Spinal cord (tissue), 10 donors: Measurements from ENCODE around the gene PKD1L1. TPM values are rescaled to one million over a fixed set of nuclear protein-coding genes. Genes with fewer than 3 reads are reported as not detected.

Source experiments
- DNase-seq, 6 donors: peaks; one replicate each; pipeline versions ENCODE4 v3.0.0 to v3.0.0-alpha.2; 2013 to 2015; ENCODE audit warnings: low spot score in 6 of 6, low read depth in 4 of 6
- H3K27ac ChIP-seq: one replicate; pipeline ENCODE4 v1.5.1; 2013; ENCODE audit warnings: low read depth, low read length, control low read depth
- H3K27me3 ChIP-seq: one replicate; pipeline ENCODE4 v1.6.1; 2013; ENCODE audit warnings: low read length; ENCODE audit not compliant: control insufficient read depth, insufficient read depth
- H3K36me3 ChIP-seq: one replicate; pipeline ENCODE4 v1.6.1; 2013; ENCODE audit warnings: low read length; ENCODE audit not compliant: control insufficient read depth, insufficient read depth
- H3K4me1 ChIP-seq: one replicate; pipeline ENCODE4 v1.6.1; 2013; ENCODE audit warnings: low read length; ENCODE audit not compliant: control insufficient read depth, insufficient read depth
- H3K4me3 ChIP-seq: one replicate; pipeline ENCODE4 v1.5.1; 2013; ENCODE audit warnings: low read depth, low read length, control low read depth
- H3K9me3 ChIP-seq: one replicate; pipeline ENCODE4 v1.6.1; 2013; ENCODE audit warnings: low read length; ENCODE audit not compliant: control insufficient read depth, insufficient read depth
- WGBS: methylation state at CpG from one replicate; pipeline ENCODE4 v1.1.5; 2013; ENCODE audit warnings: missing lambda C conversion rate; ENCODE audit not compliant: insufficient coverage; 5-methylcytosine and 5-hydroxymethylcytosine counted together
- polyA plus RNA-seq, 2 donors: library from polyadenylated mRNA; unstranded; fragments of 120-200 nt; gene quantifications; one replicate each; pipeline ENCODE4 v1.2.1, GENCODE V29; 2013; ENCODE audit not compliant: insufficient read length in 2 of 2
- total RNA-seq, 2 donors: library from RNA; depleted of rRNA in 1 of 2; stranded (reverse); fragments of 120-200 nt in 1 of 2; fragments of >200 nt in 1 of 2; gene quantifications; one replicate each; pipeline versions ENCODE4 v1.2.3 to v1.2.4, GENCODE V29; 2013 to 2014
- donor health status: healthy.

PKD1L1 gene
- total and polyA plus RNA-seq, 4 donors = 0.44 to 1.4 (median 1.1) TPM

DNA sequence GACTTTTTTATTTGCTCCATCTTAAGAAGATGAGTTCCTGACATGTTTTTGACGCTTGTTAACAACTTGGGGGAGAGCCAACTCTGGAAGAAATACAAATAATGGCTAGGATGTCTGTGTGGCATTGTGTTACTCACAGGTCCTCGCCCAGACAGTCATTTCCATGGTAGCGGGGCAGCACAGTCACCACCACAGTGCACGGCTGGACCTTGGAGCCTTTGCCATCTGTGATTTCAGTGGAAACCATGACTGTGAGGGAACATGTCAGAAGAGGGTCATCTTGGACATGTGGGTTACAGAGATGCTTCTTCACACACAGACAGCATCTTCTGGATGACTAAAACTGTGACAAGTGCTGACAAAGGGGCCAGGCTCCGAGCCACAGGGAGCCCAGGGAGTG, 74.5 kb downstream of the PKD1L1 start:
- no peak overlapping the region for H3K27ac ChIP-seq
- 96% methylated on average over 4 of the region's 5 CpGs for WGBS
- DNase-seq = no peak
- H3K27me3 ChIP-seq = no peaks in the 10 kb centered on the region
- H3K4me3 ChIP-seq = no peak overlapping the region
- H3K36me3 ChIP-seq = no peaks in the 10 kb centered on the region
- no peaks in the 10 kb centered on the region for H3K9me3 ChIP-seq
- H3K4me1 ChIP-seq = no peaks in the 10 kb centered on the region

DNA sequence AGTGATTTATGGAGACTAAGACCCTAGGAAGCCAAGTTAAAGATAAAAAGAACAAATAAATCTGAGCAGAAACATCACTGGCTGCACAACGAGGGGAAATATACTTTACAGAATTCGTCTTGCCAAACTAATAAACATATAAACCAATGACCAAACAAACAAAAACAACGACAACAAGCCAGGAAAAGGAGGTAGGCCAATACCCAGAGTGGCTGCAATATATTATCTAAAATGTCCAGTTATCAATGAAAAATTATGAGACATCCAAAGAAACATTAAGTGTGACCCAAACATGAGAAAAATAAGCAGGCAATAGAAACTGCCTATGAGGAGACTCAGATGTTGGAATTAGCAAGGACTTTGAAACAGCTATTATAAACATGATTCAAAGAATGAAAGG, 81.0 kb downstream of the PKD1L1 start:
- WGBS = no CpG with 5 or more reads among the region's 3 CpGs
- Histone ChIP-seq H3K4me1 (no peaks in the 10 kb centered on the region), H3K9me3 (no peaks in the 10 kb centered on the region), H3K36me3 (no peaks in the 10 kb centered on the region), H3K27me3 (no peaks in the 10 kb centered on the region), H3K4me3 (no peak overlapping the region), H3K27ac (no peak overlapping the region)
- no peak for DNase-seq

GRCh38 chr7:47866120-47866519, 82.1 kb downstream of the PKD1L1 start:
- Histone ChIP-seq H3K9me3 (no peaks in the 10 kb centered on the region), H3K27ac (no peak overlapping the region), H3K36me3 (no peaks in the 10 kb centered on the region), H3K4me3 (no peak overlapping the region), H3K4me1 (no peaks in the 10 kb centered on the region), H3K27me3 (no peaks in the 10 kb centered on the region)
- no peak for DNase-seq
- 92% methylated on average over 2 of the region's 3 CpGs for WGBS

GRCh38 chr7:47852330-47853245, 95.7 kb downstream of the PKD1L1 start:
- no peaks in the 10 kb centered on the region for H3K36me3 ChIP-seq
- no peaks in the 10 kb centered on the region for H3K27me3 ChIP-seq
- 77% methylated on average over 3 of the region's 9 CpGs for WGBS
- H3K27ac ChIP-seq = no peak overlapping the region
- H3K4me1 ChIP-seq = no peaks in the 10 kb centered on the region
- no peak overlapping the region for H3K4me3 ChIP-seq
- H3K9me3 ChIP-seq = no peaks in the 10 kb centered on the region
- DNase-seq = no peak

DNA sequence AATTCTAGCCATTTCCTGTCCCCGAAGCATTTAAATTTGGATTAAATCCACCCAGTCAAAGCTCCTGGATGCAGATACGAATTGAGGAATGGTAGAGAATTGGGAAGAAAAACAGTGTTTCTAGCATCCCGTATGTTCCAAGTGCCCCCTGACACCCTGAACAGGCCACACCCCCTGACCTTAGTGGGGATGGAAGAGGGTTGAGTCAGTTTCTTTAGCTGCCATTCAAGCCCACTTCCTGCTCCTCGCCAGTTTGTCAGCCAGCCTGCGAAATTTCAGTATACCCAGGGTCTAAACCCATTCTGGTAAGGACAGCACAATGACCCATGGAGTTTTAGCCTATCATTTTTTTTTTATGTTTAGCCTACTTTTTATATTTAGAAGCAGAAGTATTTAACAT, 101.1 kb downstream of the PKD1L1 start:
- Histone ChIP-seq H3K4me3 (no peak overlapping the region), H3K27me3 (no peaks in the 10 kb centered on the region), H3K4me1 (no peaks in the 10 kb centered on the region), H3K27ac (no peak overlapping the region), H3K36me3 (no peaks in the 10 kb centered on the region), H3K9me3 (no peaks in the 10 kb centered on the region)
- DNase-seq = no peak
- WGBS = 83% methylated on average over 1 of the region's 5 CpGs

DNA sequence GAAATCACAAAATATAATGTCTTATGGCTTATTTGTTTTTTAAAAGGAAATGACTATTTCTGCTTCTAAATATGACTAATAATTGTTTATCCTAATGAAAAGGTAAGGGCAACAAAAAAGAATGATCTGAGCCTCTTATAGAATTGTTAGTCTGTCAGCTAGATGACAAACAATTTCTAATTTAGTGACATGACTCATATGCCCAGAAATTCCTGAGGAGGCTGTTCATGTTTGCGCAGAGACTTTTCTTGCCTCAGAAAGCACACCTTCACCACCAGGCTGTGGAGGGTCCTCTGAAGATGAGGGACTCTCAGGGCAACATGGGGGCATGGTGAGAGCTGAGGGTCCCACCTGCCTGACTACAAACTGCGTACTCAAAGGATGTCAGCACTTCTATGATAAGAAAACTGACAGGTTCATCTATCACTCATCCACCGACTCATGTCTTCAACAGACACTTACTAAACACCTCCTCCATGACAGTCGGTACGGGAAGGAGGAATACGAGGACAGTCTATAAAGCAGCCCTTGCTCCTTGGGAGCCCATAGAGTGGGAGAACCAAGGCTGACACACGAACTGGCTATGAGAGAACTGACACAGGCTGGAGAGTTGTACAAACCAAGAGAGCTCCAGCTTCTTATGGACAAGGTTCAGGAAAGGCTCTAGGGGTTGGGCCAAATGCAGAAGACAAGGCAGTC, 102.0 kb downstream of the PKD1L1 start:
- Histone ChIP-seq H3K4me1 (no peaks in the 10 kb centered on the region), H3K9me3 (no peaks in the 10 kb centered on the region), H3K36me3 (no peaks in the 10 kb centered on the region), H3K27me3 (no peaks in the 10 kb centered on the region), H3K4me3 (no peak overlapping the region), H3K27ac (no peak overlapping the region)
- DNase-seq = no peak
- WGBS = 100% methylated on average over 2 of the region's 7 CpGs

- Histone ChIP-seq H3K27me3 (no peaks in the 10 kb centered on the region), H3K27ac (no peak overlapping the region), H3K9me3 (no peaks in the 10 kb centered on the region), H3K36me3 (no peaks in the 10 kb centered on the region), H3K4me1 (no peaks in the 10 kb centered on the region), H3K4me3 (no peak overlapping the region)
- no peak for DNase-seq
Observed at GRCh38 chr7:47844311-47844710, 104.0 kb downstream of the PKD1L1 start.

GRCh38 chr7:47843291-47843690, 105.0 kb downstream of the PKD1L1 start:
- H3K4me1 ChIP-seq = no peaks in the 10 kb centered on the region
- H3K27me3 ChIP-seq = no peaks in the 10 kb centered on the region
- H3K4me3 ChIP-seq = no peak overlapping the region
- no peak overlapping the region for H3K27ac ChIP-seq
- no peak for DNase-seq
- 100% methylated on average over 1 of the region's 2 CpGs for WGBS
- H3K36me3 ChIP-seq = no peaks in the 10 kb centered on the region
- no peaks in the 10 kb centered on the region for H3K9me3 ChIP-seq

DNA sequence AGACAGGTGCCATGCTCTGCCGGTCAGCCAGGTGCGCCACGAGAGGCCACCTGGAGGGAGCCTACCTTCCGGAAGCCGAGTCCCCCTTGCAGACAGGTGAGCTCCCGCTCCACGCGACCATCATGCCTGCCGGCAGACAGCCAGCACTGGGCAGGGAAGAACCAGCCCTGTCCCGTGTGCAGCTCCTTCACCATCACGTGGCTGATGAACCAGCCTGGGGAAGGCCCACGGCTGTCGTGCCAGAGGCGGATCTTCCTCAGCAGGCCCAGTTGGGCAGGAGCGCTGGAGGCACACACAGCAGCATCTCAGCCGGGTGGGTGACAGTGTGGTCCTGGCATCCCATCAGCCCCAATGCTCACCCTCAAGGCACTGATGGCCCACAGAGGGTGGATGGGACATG, 108.9 kb downstream of the PKD1L1 start:
- Histone ChIP-seq H3K4me1 (peaks cover 9% of the 10 kb centered on the region), H3K27ac (no peak overlapping the region), H3K4me3 (no peak overlapping the region), H3K36me3 (no peaks in the 10 kb centered on the region), H3K27me3 (no peaks in the 10 kb centered on the region), H3K9me3 (no peaks in the 10 kb centered on the region)
- 94% methylated on average over 16 of the region's 16 CpGs for WGBS
- no peak for DNase-seq

GRCh38 chr7:47837826-47838225, 110.4 kb downstream of the PKD1L1 start:
- H3K27me3 ChIP-seq = no peaks in the 10 kb centered on the region
- H3K9me3 ChIP-seq = no peaks in the 10 kb centered on the region
- peak in 2 of 6 donors; percentile 10 to 57 for DNase-seq
- H3K36me3 ChIP-seq = no peaks in the 10 kb centered on the region
- WGBS = 44% methylated on average over 1 of the region's 8 CpGs
- H3K4me1 ChIP-seq = peaks cover 9% of the 10 kb centered on the region
- H3K27ac ChIP-seq = no peak overlapping the region
- no peak overlapping the region for H3K4me3 ChIP-seq
